ENCODE measurements around the gene CCL18. TPM values are rescaled to one million over a fixed set of nuclear protein-coding genes. Genes with fewer than 3 reads are reported as not detected.
"Not testable (repeated sequence)": the region's sequence is repeated elsewhere in the genome, so short reads cannot be mapped to it uniquely, and the experiment has no call there.

The CCL18 gene, protein sequence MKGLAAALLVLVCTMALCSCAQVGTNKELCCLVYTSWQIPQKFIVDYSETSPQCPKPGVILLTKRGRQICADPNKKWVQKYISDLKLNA
- polyA plus RNA-seq (2011; rRNA removed) (not detected in 2 replicates), polyA minus RNA-seq (2011; rRNA and poly(A)+ RNA removed) (not detected in 2 replicates)

DNA sequence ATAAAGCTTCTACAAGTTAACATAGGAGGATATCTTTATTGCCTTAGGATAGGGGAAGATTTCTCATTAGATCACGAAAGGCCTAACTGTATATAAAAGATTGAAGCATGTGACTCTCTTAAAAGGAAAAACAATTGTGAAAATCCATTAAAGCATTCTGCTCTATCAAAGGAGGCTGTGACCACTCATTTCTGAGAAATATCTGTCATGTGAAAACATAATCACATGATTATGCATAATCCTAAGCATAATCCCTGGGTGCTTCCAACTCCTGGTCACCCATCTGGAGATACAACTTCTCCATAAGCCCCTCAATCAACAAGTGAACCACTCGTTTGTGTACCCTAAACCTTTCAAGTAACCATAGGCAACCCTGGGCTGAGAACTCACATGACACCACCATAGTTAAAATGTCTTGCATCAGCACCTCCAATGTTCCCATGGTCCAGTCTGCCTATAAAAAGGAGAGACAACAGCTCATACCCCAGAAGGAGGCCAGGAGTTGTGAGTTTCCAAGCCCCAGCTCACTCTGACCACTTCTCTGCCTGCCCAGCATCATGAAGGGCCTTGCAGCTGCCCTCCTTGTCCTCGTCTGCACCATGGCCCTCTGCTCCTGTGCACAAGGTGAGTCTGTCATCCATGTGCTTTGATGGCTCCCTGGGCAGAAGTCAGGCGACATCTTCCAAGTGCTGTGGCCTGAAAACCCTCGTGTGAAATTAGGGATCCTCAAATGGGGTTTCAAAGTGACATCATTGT, at the start of gene CCL18:
Gene CCL18, plus strand, starts transcription at position 487 of the 756 bp plus-strand sequence. Its CDS starts 71 bp downstream, at position 558.
- TF ChIP-seq, protein P1, sequence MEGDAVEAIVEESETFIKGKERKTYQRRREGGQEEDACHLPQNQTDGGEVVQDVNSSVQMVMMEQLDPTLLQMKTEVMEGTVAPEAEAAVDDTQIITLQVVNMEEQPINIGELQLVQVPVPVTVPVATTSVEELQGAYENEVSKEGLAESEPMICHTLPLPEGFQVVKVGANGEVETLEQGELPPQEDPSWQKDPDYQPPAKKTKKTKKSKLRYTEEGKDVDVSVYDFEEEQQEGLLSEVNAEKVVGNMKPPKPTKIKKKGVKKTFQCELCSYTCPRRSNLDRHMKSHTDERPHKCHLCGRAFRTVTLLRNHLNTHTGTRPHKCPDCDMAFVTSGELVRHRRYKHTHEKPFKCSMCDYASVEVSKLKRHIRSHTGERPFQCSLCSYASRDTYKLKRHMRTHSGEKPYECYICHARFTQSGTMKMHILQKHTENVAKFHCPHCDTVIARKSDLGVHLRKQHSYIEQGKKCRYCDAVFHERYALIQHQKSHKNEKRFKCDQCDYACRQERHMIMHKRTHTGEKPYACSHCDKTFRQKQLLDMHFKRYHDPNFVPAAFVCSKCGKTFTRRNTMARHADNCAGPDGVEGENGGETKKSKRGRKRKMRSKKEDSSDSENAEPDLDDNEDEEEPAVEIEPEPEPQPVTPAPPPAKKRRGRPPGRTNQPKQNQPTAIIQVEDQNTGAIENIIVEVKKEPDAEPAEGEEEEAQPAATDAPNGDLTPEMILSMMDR (IDR thresholded peaks at IDR 0.05; ENCODE audit: insufficient read depth, low read depth, low read length) = no peak
- ChIA-PET CTCF (no interaction called here), POLR2A (no interaction called here)
- Histone ChIP-seq H3K27me3 (ENCODE audit: control insufficient read depth, insufficient read depth, low read length) (no peaks in the 10 kb centered on the region), H3K36me3 (ENCODE audit: control insufficient read depth, insufficient read depth, low read length) (no peaks in the 10 kb centered on the region), H3K4me3 (ENCODE audit: low read depth, low read length) (no peak within 1 kb of the TSS)
- DNase-seq (ENCODE audit: low read depth) = no peak

DNA sequence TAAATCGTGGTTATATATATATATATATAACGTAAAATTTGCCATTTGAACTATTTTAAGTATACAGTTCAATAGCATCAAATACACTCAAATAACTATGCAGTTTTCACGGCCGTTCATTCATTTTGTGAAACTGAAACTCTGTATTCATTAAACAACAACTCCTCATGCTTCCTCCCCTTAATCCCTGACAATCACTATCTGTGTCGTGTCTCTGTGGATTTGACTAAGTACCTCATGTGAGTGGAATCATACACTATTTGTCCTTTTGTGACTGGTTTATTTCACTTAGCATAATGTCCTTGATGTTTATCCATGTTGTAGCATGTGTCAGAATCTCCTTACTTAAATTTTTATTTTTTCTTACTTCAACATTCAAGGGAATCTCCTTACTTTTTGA, 49.1 kb upstream of the CCL18 start:
- DNase-seq (ENCODE audit: low read depth) = no peak
- ChIA-PET POLR2A (no interaction called here), CTCF (interaction anchor here (1.5 kb wide), 1 partner anchor 46 kb away, joined by 3 read pairs; no protein-coding TSS in a partner anchor)
- TF ChIP-seq, protein P1 (IDR thresholded peaks at IDR 0.05; ENCODE audit: insufficient read depth, low read depth, low read length) = no peak
- H3K27me3 ChIP-seq (ENCODE audit: control insufficient read depth, insufficient read depth, low read length) = peaks cover 2% of the 10 kb centered on the region; the same call in 1 of the 2 replicates
- H3K36me3 ChIP-seq (ENCODE audit: control insufficient read depth, insufficient read depth, low read length) = no peaks in the 10 kb centered on the region
- H3K4me3 ChIP-seq (ENCODE audit: low read depth, low read length) = no peak overlapping the region

DNA sequence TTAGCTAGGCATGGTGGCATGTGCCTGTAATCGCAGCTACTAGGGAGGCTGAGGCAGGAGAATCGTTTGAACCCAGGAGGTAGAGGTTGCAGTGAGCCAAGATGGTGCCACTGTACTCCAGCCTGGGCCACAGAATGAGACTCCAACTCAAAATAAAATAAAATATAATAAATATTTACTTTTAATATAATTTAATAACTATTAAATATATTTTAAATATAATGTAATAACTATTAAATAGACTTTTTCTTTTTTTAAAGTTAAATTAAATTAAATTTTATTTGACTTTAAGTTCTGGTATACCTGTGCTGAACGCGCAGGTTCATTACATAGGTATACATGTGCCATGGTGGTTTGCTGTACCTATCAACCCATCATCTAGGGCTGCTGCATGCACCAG, 48.2 kb upstream of the CCL18 start:
- DNase-seq (ENCODE audit: low read depth); H3K36me3 ChIP-seq (ENCODE audit: control insufficient read depth, insufficient read depth, low read length); H3K4me3 ChIP-seq (ENCODE audit: low read depth, low read length); POLR2A ChIA-PET; H3K27me3 ChIP-seq (ENCODE audit: control insufficient read depth, insufficient read depth, low read length); CTCF ChIA-PET: not testable (repeated sequence)

DNA sequence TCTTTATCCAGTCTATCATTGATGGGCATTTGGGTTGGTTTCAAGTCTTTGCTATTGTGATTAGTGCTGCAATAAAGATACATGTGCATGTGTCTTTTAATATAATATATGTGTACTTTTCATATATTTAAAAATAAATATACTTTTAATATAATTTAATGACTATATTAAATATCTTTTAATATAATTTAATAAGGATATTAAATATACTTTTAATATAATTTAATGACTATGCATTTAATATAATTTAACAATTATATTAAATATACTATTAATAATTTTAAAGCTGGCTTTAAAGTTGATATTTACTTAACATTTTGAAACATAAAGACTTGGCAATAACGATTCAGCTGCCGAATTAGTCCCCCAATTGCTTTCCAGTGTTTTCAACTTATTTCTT, 47.5 kb upstream of the CCL18 start:
- ChIA-PET CTCF (no interaction called here), POLR2A (no interaction called here)
- H3K36me3 ChIP-seq (ENCODE audit: control insufficient read depth, insufficient read depth, low read length) = no peaks in the 10 kb centered on the region
- DNase-seq (ENCODE audit: low read depth) = no peak
- TF ChIP-seq, protein P1 (IDR thresholded peaks at IDR 0.05; ENCODE audit: insufficient read depth, low read depth, low read length) = no peak
- H3K4me3 ChIP-seq (ENCODE audit: low read depth, low read length) = no peak overlapping the region
- no peaks in the 10 kb centered on the region for H3K27me3 ChIP-seq (ENCODE audit: control insufficient read depth, insufficient read depth, low read length)

DNA sequence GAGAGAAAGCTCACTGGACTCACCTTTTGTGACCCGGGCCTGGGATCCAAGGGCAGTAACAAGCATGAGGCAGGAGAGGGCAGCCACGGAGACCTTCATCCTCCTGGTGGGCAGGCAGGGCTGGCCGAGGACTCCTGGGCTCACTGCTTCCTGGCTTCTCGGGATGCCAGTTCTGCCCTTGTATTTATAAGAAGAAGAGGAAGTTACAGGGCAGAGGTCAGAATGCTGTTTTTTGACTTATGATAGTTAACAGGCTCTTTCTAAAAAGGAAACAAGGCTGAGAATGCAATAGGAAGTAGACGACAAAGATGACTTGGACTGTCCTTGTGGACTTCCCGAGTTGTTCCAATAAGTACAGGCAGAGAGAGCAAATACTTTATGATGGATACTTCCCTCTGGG, 46.3 kb upstream of the CCL18 start, which contains the start of gene CCL23:
Gene CCL23, minus strand, starts transcription at position 174 of the 400 bp plus-strand sequence. Its CDS starts 75 bp downstream, at position 99.
- Histone ChIP-seq H3K36me3 (ENCODE audit: control insufficient read depth, insufficient read depth, low read length) (no peaks in the 10 kb centered on the region), H3K27me3 (ENCODE audit: control insufficient read depth, insufficient read depth, low read length) (no peaks in the 10 kb centered on the region), H3K4me3 (ENCODE audit: low read depth, low read length) (no peak within 1 kb of the TSS)
- TF ChIP-seq, protein P1 (IDR thresholded peaks at IDR 0.05; ENCODE audit: insufficient read depth, low read depth, low read length) = no peak
- ChIA-PET CTCF (no interaction called here), POLR2A (no interaction called here)
- DNase-seq (ENCODE audit: low read depth) = no peak
